Measurements from ENCODE around the gene ACAT1.

- TF ChIP-seq CTCF (IDR thresholded peaks at IDR 0.05) (no peak), POLR2A (IDR thresholded peaks at IDR 0.05) (no peak)
Observed at GRCh38 chr11:108085672-108086071, 35.7 kb upstream of the ACAT1 start.

Data from Peyer's patch (tissue), 4 donors.